ENCODE results near the gene SLC39A11. TPM values are rescaled to one million over a fixed set of nuclear protein-coding genes. Genes with fewer than 3 reads are reported as not detected.

The SLC39A11 gene
- total RNA-seq, 1 experiment from 2014 or later, result 15.2 TPM

- Histone ChIP-seq H4K91ac (ENCODE audit: insufficient read length, low read depth, low read length) (no peak overlapping the region), H3K79me1 (ENCODE audit: insufficient read depth, low read depth, low read length, poor library complexity, severe bottlenecking) (no peaks in the 10 kb centered on the region), H3K79me2 (ENCODE audit: insufficient read depth, low read length) (no peaks in the 10 kb centered on the region), H3K27me3 (ENCODE audit: insufficient read depth, low read length) (no peaks in the 10 kb centered on the region; the same call in 1 of the 2 replicates), H3T11ph (ENCODE audit: low read length) (no peak overlapping the region), H3K18ac (ENCODE audit: insufficient read length, low read depth, low read length) (no peak overlapping the region), H2BK120ac (ENCODE audit: low read depth, low read length, poor library complexity, severe bottlenecking) (no peak overlapping the region), H2AK5ac (ENCODE audit: insufficient read length, low read length) (no peak overlapping the region), H3K4me2 (ENCODE audit: insufficient read depth, insufficient read length, low read length) (no peak overlapping the region), H4K8ac (replicated peaks; ENCODE audit: insufficient read length, low read depth, low read length) (no peak overlapping the region), H2AFZ (ENCODE audit: low read length) (no peak overlapping the region), H4K20me1 (ENCODE audit: control insufficient read depth, insufficient read depth, insufficient read length) (no peaks in the 10 kb centered on the region), H4K5ac (ENCODE audit: insufficient read length, low read depth, low read length) (no peak overlapping the region), H2BK5ac (ENCODE audit: insufficient read length, low read length) (no peak overlapping the region), H3K9ac (ENCODE audit: extremely low read depth, insufficient read length, low read length) (no peak overlapping the region), H3K4me1 (ENCODE audit: insufficient read depth, low read length) (no peaks in the 10 kb centered on the region), H3K27ac (ENCODE audit: insufficient read length, low read depth, low read length) (no peak overlapping the region), H2BK20ac (ENCODE audit: low read depth, low read length, poor library complexity, severe bottlenecking) (no peak overlapping the region), H3K56ac (ENCODE audit: insufficient read length, low read depth, low read length) (no peak overlapping the region), H2BK12ac (ENCODE audit: insufficient read length, low read depth, low read length) (no peak overlapping the region), H3K4ac (ENCODE audit: low read depth, low read length) (no peak overlapping the region), H3K9me3 (ENCODE audit: control insufficient read depth, low read depth, low read length) (no peaks in the 10 kb centered on the region), H3K23me2 (ENCODE audit: insufficient read length, low read depth, low read length, poor library complexity, severe bottlenecking) (no peaks in the 10 kb centered on the region), H2BK15ac (ENCODE audit: low read depth, low read length) (no peak overlapping the region), H3K23ac (ENCODE audit: insufficient read length, low read depth, low read length) (no peak overlapping the region), H3K14ac (ENCODE audit: insufficient read depth, low read length) (no peak overlapping the region)
- H3K27ac Mint-ChIP-seq, result no peak overlapping the region
- H3K36me3 Mint-ChIP-seq (ENCODE audit: insufficient read depth in 1 of 3, low read depth in 3 of 3), result peaks cover 0 to 13% (median 12%) of the 10 kb centered on the region in 3 experiments; a peak in 6 of 7 replicates
- WGBS (ENCODE audit: extremely low coverage, insufficient read length, low lambda C conversion rate), result no CpG with 5 or more reads among the region's 7 CpGs
- no peaks in the 10 kb centered on the region for H3K27me3 Mint-ChIP-seq (ENCODE audit: low read depth)
- no peak for TF ChIP-seq CTCF (conservative IDR thresholded peaks at IDR 0.05)
- peaks cover 11 to 20% of the 10 kb centered on the region in 2 experiments; a peak in 4 of 5 replicates for H3K9me3 Mint-ChIP-seq
- H3K4me1 Mint-ChIP-seq, result no peaks in the 10 kb centered on the region
- DNase-seq, result no peak
- H3K4me3 Mint-ChIP-seq, result no peak overlapping the region
Observed at GRCh38 chr17:72812823-72813222, 279.7 kb downstream of the SLC39A11 start.
